ENCODE measurements around the gene RBBP8NL. TPM values are rescaled to one million over a fixed set of nuclear protein-coding genes. Genes with fewer than 3 reads are reported as not detected.

Gene RBBP8NL
- total and polyA plus RNA-seq, 9 of the 15 experiments (the other 6 are each of a cell fraction or from before 2014, with no cell fraction given) = not detected

- H3K79me2 ChIP-seq (ENCODE audit: control insufficient read depth, insufficient read depth, low read length) = peaks cover 29% of the 10 kb centered on the region
- peak overlapping the region; percentile 80 for H2AFZ ChIP-seq (ENCODE audit: low read depth, low read length)
- H3K9me3 ChIP-seq (replicated peaks; ENCODE audit: control insufficient read depth, insufficient read depth, low read depth, low read length) = no peaks in the 10 kb centered on the region
- H3K27me3 ChIP-seq (ENCODE audit: control insufficient read depth in 2 of 2, insufficient read depth in 2 of 2, low read length in 2 of 2) = no peaks in the 10 kb centered on the region
- H3K9ac ChIP-seq (ENCODE audit: insufficient read depth in 1 of 2, low read depth in 2 of 2, low read length in 2 of 2) = peak overlapping the region in 1 of 2 experiments; percentile 82; a peak in 2 of 4 replicates
- peaks cover 8% of the 10 kb centered on the region; the same call in 1 of the 2 replicates for H4K20me1 ChIP-seq (replicated peaks; ENCODE audit: control insufficient read depth, insufficient read depth, low read length)
- DNase-seq (ENCODE audit: extremely low read depth in 1 of 4, low spot score in 3 of 4) (peak; percentile 59 to 75 (median 72)), ATAC-seq (peak; percentile 58), FAIRE-seq (peak; percentile 37)
- 50% methylated on average over 15 of the region's 28 CpGs for WGBS (ENCODE audit: insufficient coverage, low coverage, missing lambda C conversion rate)
- no peak overlapping the region for H3K4me3 ChIP-seq
- no peak overlapping the region for H3K27ac ChIP-seq (ENCODE audit: extremely low read depth, low read depth, low read length)
- H3K9me1 ChIP-seq (ENCODE audit: control insufficient read depth, insufficient read depth, low read length) = peaks cover 2% of the 10 kb centered on the region
- H3K36me3 ChIP-seq (ENCODE audit: control insufficient read depth, insufficient read depth, low read length) = peaks cover 2% of the 10 kb centered on the region; the same call in 1 of the 3 replicates
- POLR2A ChIA-PET = interaction anchor here (0.6 to 1.7 kb wide), 5 partner anchors 12 to 70 kb away, joined by 3 to 8 read pairs (median 3); partner anchors contain the start of gene RPS21
- in situ Hi-C loops (cut with MboI) (loop anchor here (5.0 to 10.0 kb wide), 2 partner anchors 62 to 374 kb away; no protein-coding TSS in a partner anchor), intact Hi-C loops (cut with micrococcal nuclease) (loop anchor here (5.0 kb wide), 1 partner anchor 67 kb away; the partner anchor contains the start of gene ADRM1)
- CTCF ChIA-PET (ENCODE audit: low intra/inter-chr PET ratio) = interaction anchor here (1.1 kb wide), 1 partner anchor 68 kb away, joined by 3 read pairs; no protein-coding TSS in a partner anchor
- peak overlapping the region; percentile 61 for H3K4me2 ChIP-seq (ENCODE audit: insufficient read depth, low read length)
- BruUV-seq (replicated peaks) = no TSS peak
- peaks cover 50 to 91% of the 10 kb centered on the region in 2 experiments for H3K4me1 ChIP-seq (replicated peaks in 1 of 2; ENCODE audit: control insufficient read depth in 2 of 2, insufficient read depth in 2 of 2, low read length in 2 of 2)
- TF ChIP-seq CBFA2T2 (conservative IDR thresholded peaks at IDR 0.05) (no peak), MYNN (IDR thresholded peaks at IDR 0.05) (no peak), MYNN (CRISPR knock-in tag; IDR thresholded peaks at IDR 0.05) (no peak), KAT2B (IDR thresholded peaks at IDR 0.05; ENCODE audit: low read depth, low read length) (no peak), YBX1 (IDR thresholded peaks at IDR 0.05) (no peak), ZNF444 (CRISPR knock-in tag; IDR thresholded peaks at IDR 0.05) (no peak), CTCF (IDR thresholded peaks at IDR 0.05 in 2 of 3, conservative IDR thresholded peaks at IDR 0.05 in 1 of 3; ENCODE audit: insufficient read depth in 2 of 3, low read depth in 1 of 3, low read length in 3 of 3) (peak; percentile 34 to 47 (median 36); a peak in 3 of 6 replicates), DNMT1 (IDR thresholded peaks at IDR 0.05) (no peak), ZNF445 (CRISPR knock-in tag; IDR thresholded peaks at IDR 0.05; ENCODE audit: low read depth) (no peak), ARID1B (IDR thresholded peaks at IDR 0.05) (0 out of 2 replicates have a peak, but pooled peaks have one; percentile 5), SMARCA5 (IDR thresholded peaks at IDR 0.05) (no peak), MAX (CRISPR knock-in tag; IDR thresholded peaks at IDR 0.05) (0 out of 2 replicates have a peak, but pooled peaks have one; percentile 26), CXXC5 (CRISPR knock-in tag; IDR thresholded peaks at IDR 0.05) (no peak), ATF4 (CRISPR knock-in tag; IDR thresholded peaks at IDR 0.05) (no peak), ZNF699 (CRISPR knock-in tag; IDR thresholded peaks at IDR 0.05; ENCODE audit: insufficient replicate concordance) (no peak), ZNF263 (CRISPR knock-in tag; IDR thresholded peaks at IDR 0.05; ENCODE audit: borderline replicate concordance) (no peak), RBFOX2 (IDR thresholded peaks at IDR 0.05; ENCODE audit: low read depth, low read length) (0 out of 2 replicates have a peak, but pooled peaks have one; percentile 19), PHF8 (IDR thresholded peaks at IDR 0.05; ENCODE audit: borderline replicate concordance, low read length) (no peak)
These were observed 58.1 kb downstream of the RBBP8NL start for GRCh38 chr20:62368976-62369814.

Data from K562 (cell line).